HG03175 (cell line): Measurements from ENCODE around the gene HFM1.
"Not testable (repeated sequence)": the region's sequence is repeated elsewhere in the genome, so short reads cannot be mapped to it uniquely, and the experiment has no call there.

Experiments
- ATAC-seq: cut with Tn5 transposase; IDR thresholded peaks from one replicate; pipeline ENCODE4 v1.9.1; 2021; ENCODE audit warnings: mild to moderate bottlenecking, moderate library complexity; ENCODE audit not compliant: unreplicated experiment

The HFM1 gene

GRCh38 chr1:91381844-91382243 is 22.8 kb downstream of the HFM1 start:
- no peak for ATAC-seq

DNA sequence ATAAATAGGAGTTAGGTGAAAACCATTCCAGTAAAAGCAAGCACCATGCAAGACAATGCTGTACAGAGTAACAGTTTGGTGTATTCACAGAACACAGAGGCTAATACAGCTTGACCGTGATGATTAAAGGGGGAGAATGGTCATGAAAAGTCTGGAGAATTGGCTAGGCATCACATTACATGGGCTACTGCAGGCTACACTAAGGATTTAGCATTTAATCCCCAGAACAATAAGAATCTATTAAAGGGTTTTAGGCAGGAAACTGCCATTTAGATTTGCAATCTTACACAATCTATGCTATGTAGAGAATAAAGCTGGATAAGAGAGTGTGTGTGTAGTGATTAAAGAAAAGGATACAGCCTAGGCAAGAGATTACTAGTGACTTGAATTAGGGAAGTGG is 30.6 kb downstream of the HFM1 start:
- ATAC-seq: no peak

DNA sequence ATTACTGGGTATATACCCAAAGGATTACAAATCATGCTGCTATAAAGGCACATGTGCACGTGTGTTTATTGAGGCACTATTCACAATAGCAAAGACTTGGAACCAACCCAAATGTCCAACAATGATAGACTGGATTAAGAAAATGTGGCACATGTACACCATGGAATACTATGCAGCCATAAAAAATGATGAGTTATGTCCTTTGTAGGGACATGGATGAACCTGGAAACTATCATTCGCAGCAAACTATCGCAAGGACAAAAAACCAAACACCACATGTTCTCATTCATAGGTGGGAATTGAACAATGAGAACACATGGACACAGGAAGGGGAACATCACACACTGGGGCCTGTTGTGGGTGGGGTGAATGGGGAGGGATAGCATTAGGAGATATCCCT is 32.4 kb downstream of the HFM1 start:
- not testable (repeated sequence) for ATAC-seq

- ATAC-seq: no peak
These were observed 55.1 kb downstream of the HFM1 start for GRCh38 chr1:91349524-91349923.

DNA sequence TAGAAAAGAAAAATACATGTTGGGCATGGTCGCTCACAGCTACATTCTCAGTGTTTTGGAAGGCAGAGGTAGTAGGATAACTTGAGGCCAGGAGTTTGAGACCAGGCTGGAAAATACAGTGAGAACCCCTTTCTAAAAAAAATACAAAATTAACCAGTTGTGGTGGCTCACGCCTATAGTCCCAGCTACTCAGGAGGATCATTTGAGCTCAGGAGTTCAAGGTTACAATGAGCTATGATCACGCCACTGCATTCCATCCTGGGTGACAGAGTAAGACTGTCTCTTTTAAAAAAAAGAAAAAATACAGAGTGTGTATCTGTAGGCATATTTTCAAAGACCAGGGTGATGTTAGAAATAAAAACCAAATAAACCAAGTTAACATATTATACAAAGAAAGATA is 57.8 kb downstream of the HFM1 start:
- no peak for ATAC-seq

DNA sequence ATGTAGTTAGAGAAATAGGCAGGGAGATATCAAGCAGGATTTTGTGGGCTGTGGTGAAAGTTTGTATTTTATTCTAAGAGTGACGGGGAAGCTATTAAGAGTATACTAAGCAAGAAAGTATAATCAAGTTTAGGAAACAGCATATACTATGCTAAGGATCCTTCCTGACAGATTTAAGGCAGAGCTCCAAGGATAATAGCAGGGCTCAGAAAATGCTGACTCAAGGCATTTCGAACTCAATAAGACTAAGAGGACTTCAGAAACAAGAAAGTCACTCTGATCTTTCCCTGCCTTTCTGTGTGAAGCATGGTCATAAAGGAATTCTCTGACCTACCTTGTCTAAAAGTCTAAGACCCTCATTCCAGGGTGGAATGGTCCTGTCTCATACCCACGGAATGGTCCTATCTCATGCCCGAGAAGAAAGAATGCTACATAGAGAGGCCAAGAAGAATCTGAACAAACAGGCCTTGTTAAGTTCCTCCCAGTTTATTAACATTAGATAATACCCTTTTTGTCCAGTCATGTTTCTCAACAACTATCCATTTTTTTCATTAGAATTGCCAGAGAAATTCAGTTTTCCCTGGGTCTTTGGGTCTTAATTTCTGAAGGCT is 59.1 kb downstream of the HFM1 start:
- no peak for ATAC-seq

- no peak for ATAC-seq
These were observed 66.1 kb downstream of the HFM1 start for GRCh38 chr1:91338501-91338900.

DNA sequence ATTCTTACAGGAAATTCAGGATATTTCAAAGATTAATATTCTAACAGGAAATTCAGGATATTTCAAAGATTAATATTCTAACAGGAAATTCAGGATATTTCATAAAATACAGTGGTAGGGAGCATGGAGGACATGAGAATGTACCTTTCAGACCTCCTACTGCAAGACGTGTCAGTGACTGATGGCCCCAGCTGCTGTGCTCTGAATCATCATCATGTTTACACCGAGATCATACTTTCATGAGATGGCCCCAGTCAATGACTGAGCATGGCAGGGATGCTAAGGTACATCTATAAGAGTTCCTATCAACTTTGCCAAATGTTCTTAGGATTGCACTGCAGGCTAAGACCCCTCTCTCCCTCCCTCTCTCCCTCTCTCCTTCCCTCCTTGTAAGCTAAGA is 69.0 kb downstream of the HFM1 start:
- ATAC-seq: no peak

DNA sequence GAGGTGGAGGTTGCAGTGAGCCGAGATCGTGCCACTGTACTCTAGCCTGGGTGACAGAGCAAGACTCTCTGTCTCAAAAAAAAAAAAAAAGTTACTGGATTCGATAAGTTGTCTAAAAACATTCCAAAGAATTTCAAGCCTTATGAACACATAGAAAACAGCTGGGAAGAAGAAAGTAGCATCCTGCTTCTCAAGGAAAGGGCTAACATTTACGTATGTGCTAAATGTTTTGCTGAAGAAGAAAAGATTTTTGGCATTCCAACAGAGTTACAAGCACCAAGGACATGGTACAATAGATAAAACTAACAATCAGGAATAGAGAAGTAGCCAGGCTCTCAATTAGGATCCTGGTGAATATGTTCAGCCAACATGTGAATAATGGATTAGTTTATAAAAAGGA is 69.8 kb downstream of the HFM1 start:
- no peak for ATAC-seq

DNA sequence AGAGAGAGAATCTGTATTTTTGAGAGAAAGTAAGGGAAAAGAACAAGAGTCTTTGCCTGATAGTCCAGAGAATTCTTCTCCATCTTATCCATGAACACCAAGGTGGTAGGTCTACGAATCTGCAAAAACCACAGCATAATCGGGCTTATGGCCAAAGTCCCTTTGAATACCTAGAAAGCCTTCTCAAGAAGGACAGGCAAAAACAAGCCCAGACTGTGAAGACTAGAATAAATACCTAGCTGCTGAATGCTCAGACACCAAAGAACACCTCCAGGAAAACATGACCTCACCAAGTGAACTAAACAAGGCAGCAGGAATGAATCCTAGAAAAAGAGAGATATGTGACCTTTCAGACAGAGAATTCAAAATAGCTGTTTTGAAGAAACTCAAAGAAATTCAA is 79.2 kb downstream of the HFM1 start:
- ATAC-seq: no peak

GRCh38 chr1:91314643-91315042 is 90.0 kb downstream of the HFM1 start:
- no peak for ATAC-seq

GRCh38 chr1:91311672-91312071 is 93.0 kb downstream of the HFM1 start:
- ATAC-seq: no peak

DNA sequence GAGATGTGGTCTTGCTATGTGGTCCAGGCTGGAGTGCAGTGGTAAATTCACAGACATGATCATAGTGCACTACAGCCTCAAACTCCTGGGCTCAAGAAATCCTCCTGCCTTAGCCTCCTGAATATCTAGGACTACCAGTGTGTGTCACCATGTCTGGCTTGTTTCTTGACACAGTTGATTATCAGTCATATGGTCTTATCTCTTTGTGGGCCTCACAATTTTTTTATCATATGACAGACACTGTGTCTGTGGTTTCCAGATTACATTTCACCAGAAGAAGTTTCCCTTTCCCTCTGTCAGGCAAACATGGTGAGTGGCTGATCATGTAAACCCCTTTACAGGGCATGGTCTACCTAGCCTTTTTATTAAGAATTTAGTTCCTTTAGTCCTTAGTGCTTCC is 96.1 kb downstream of the HFM1 start:
- no peak for ATAC-seq

DNA sequence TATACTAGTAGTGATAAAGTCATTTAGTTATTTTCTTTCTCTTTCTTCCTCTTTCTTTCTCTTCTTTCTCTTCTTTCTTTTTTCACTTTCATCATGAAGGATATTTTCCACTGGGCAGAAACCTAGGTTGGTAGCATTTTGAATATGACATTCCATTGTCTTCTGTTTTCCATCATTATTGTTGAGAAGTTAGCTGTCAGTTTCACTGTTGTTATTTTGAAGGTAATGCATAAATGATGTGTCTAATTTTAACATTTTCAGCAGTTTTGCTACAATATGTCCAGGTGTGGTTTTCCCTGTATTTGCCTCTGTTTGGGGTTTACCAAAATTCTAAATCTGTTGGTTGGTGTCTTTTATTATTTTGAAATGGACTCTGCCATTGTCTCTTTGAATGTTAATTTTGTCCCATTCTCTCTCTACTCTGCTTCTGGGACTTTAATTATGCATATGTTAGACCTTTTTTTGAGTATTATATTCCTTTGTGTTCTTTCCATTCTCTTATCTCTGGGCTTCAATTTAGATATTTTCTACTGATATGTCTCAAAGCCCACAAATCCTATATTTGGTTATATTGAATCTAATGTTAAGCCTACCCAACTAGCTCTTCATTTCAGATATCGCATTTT is 96.7 kb downstream of the HFM1 start:
- ATAC-seq: no peak

- ATAC-seq: no peak
These were observed 101.5 kb downstream of the HFM1 start for GRCh38 chr1:91303165-91303564.

DNA sequence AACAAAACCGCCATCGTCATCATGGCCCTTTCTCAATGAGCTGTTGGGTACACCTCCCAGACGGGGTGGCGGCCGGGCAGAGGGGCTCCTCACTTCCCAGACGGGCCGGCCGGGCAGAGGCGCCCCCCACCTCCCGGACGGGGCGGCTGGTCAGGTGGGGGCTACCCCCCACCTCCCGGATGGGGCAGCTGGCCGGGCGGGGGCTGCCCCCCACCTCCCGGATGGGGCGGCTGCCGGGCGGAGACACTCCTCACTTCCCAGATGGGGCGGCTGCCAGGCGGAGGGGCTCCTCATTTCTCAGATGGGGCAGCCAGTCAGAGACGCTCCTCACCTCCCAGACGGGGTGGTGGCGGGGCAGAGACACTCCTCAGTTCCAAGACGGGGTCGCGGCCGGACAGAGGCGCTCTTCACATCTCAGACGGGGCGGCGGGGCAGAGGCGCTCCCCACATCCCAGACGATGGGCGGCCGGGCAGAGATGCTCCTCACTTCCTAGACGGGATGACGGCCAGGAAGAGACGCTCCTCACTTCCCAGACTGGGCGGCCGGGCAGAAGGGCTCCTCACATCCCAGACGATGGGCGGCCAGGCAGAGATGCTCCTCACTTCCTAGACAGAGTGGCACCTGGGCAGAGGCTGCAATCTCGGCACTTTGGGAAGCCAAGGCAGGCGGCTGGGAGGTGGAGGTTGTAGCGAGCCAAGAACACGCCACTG is 115.6 kb downstream of the HFM1 start:
- not testable (repeated sequence) for ATAC-seq

DNA sequence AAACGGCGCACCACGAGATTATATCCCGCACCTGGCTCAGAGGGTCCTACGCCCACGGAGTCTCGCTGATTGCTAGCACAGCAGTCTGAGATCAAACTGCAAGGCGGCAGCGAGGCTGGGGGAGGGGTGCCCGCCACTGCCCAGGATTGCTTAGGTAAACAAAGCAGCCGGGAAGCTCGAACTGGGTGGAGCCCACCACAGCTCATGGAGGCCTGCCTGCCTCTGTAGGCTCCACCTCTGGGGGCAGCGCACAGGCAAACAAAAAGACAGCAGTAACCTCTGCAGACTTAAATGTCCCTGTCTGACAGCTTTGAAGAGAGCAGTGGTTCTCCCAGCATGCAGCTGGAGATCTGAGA is 117.7 kb downstream of the HFM1 start:
- not testable (repeated sequence) for ATAC-seq

GRCh38 chr1:91286259-91286961 is 118.2 kb downstream of the HFM1 start:
- not testable (repeated sequence) for ATAC-seq

DNA sequence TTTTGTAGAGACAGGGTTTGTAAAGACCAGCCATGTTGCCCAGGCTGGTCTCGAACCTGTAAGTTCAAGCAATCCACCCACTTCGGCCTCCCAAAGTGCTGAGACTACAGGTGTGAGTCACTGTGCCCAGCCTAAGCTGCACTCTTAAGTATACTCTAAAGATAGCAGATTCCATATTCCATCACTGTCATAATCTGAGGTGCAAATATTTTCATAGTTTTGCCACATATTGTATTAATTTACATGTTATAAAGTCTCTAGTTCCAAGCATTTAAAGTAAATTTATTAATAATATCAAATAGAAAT is 121.3 kb downstream of the HFM1 start:
- no peak for ATAC-seq

GRCh38 chr1:91282695-91283420 is 121.8 kb downstream of the HFM1 start:
- ATAC-seq: no peak

DNA sequence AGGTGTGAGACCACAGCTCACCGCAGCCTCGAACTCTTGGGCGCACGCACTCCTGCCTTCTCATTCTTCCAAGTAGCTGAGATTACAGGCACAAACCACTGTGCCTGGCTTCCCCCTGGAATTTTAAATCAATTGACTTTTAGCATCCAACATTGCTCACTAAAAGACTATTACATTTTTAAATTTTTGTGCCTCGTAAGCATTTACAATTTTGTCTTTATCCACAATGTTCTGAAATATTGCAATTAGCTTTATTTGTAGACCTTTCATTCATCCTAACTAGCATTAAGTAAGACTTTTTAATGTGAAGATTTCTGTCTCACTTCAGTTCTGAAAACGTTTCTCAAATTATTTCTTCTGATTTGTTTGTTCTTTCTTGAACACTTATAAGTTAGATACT is 122.9 kb downstream of the HFM1 start:
- ATAC-seq: no peak
